KMS-11 (cell line): Measurements from ENCODE around the gene RAB37.

Source experiments
- H2AFZ ChIP-seq: fragments of 200-600 bp; sonication (generic); 2 replicates; pipeline ENCODE4 v1.6.1; 2016; ENCODE audit warnings: antibody characterized with exemption, mixed run types, low read depth
- H3K27ac ChIP-seq: fragments of 200-600 bp; sonication (generic); 2 replicates; pipeline ENCODE4 v1.6.1; 2016; ENCODE audit warnings: mild to moderate bottlenecking, mixed run types
- H3K27me3 ChIP-seq: fragments of 200-600 bp; sonication (generic); 2 replicates; pipeline ENCODE4 v1.6.1; 2017; ENCODE audit warnings: mild to moderate bottlenecking, low read depth, mixed run types, moderate library complexity; ENCODE audit not compliant: insufficient read depth
- H3K36me3 ChIP-seq: fragments of 200-600 bp; sonication (generic); 2 replicates; pipeline ENCODE4 v1.6.1; 2017; ENCODE audit warnings: mild to moderate bottlenecking, mixed run types; ENCODE audit not compliant: insufficient read depth
- H3K4me1 ChIP-seq: fragments of 200-600 bp; sonication (generic); 2 replicates; pipeline ENCODE4 v1.6.1; 2016; ENCODE audit warnings: mild to moderate bottlenecking, low read depth, mixed run types; ENCODE audit not compliant: poor library complexity, severe bottlenecking
- H3K4me2 ChIP-seq: fragments of 200-600 bp; sonication (generic); 2 replicates; pipeline ENCODE4 v1.7.0; 2016; ENCODE audit warnings: mild to moderate bottlenecking, mixed run types
- H3K4me3 ChIP-seq: fragments of 200-600 bp; sonication (generic); IDR thresholded peaks from 2 replicates; pipeline ENCODE4 v1.6.1; 2017; ENCODE audit warnings: low read depth, low read length, mixed read lengths; ENCODE audit not compliant: insufficient read depth
- H3K79me2 ChIP-seq: fragments of 200-600 bp; sonication (generic); 2 replicates; pipeline ENCODE4 v1.6.1; 2016; ENCODE audit warnings: low read depth, mixed run types; ENCODE audit not compliant: insufficient read depth
- H3K9ac ChIP-seq: fragments of 200-600 bp; sonication (generic); 2 replicates; pipeline ENCODE4 v1.6.1; 2016; ENCODE audit warnings: mild to moderate bottlenecking, mixed run types
- H4K20me1 ChIP-seq: fragments of 200-600 bp; sonication (generic); 2 replicates; pipeline ENCODE4 v1.6.1; 2016; ENCODE audit warnings: mild to moderate bottlenecking, mixed run types; ENCODE audit not compliant: insufficient read depth
- CTCF ChIP-seq: fragments of 200-600 bp; sonication (generic); conservative IDR thresholded peaks from 2 replicates; pipeline ENCODE4 v1.6.1; 2017; ENCODE audit warnings: low read depth, mild to moderate bottlenecking, antibody characterized with exemption, low read length, moderate library complexity, mixed read lengths

Gene RAB37

GRCh38 chr17:74694081-74694480 is 43.0 kb upstream of the RAB37 start:
- H3K4me1 ChIP-seq: peaks cover 26% of the 10 kb centered on the region
- H3K36me3 ChIP-seq: no peaks in the 10 kb centered on the region
- no peak for TF ChIP-seq CTCF
- no peak overlapping the region for H2AFZ ChIP-seq
- H3K9ac ChIP-seq: no peak overlapping the region
- no peaks in the 10 kb centered on the region for H3K27me3 ChIP-seq
- H3K79me2 ChIP-seq: no peaks in the 10 kb centered on the region
- no peak overlapping the region for H3K27ac ChIP-seq
- H4K20me1 ChIP-seq: no peaks in the 10 kb centered on the region
- H3K4me2 ChIP-seq: no peak overlapping the region
- H3K4me3 ChIP-seq: no peak overlapping the region

GRCh38 chr17:74695629-74696028 is 41.4 kb upstream of the RAB37 start:
- no peak for TF ChIP-seq CTCF
- Histone ChIP-seq H3K4me1 (peaks cover 11% of the 10 kb centered on the region), H2AFZ (no peak overlapping the region), H4K20me1 (no peaks in the 10 kb centered on the region), H3K9ac (no peak overlapping the region), H3K79me2 (no peaks in the 10 kb centered on the region), H3K27ac (no peak overlapping the region), H3K4me3 (no peak overlapping the region), H3K4me2 (no peak overlapping the region), H3K27me3 (no peaks in the 10 kb centered on the region), H3K36me3 (no peaks in the 10 kb centered on the region)

- no peak for TF ChIP-seq CTCF
- no peaks in the 10 kb centered on the region; the same call in 1 of the 2 replicates for H3K27me3 ChIP-seq
Observed at GRCh38 chr17:74697515-74697914, 39.5 kb upstream of the RAB37 start.

GRCh38 chr17:74698069-74698468 is 39.0 kb upstream of the RAB37 start:
- no peak overlapping the region for H3K27ac ChIP-seq
- H3K4me3 ChIP-seq: no peak overlapping the region

More at GRCh38 chr17:74697515-74697914, 39.5 kb upstream of the RAB37 start:
- Histone ChIP-seq H3K27ac (no peak overlapping the region), H3K4me1 (peaks cover 3% of the 10 kb centered on the region), H3K4me2 (no peak overlapping the region), H3K9ac (no peak overlapping the region), H2AFZ (no peak overlapping the region), H3K79me2 (no peaks in the 10 kb centered on the region), H3K36me3 (no peaks in the 10 kb centered on the region), H4K20me1 (no peaks in the 10 kb centered on the region), H3K4me3 (no peak overlapping the region)

More at GRCh38 chr17:74698069-74698468, 39.0 kb upstream of the RAB37 start:
- Histone ChIP-seq H3K27me3 (no peaks in the 10 kb centered on the region; the same call in 1 of the 2 replicates), H4K20me1 (no peaks in the 10 kb centered on the region), H3K9ac (no peak overlapping the region), H3K36me3 (no peaks in the 10 kb centered on the region), H3K79me2 (no peaks in the 10 kb centered on the region), H2AFZ (no peak overlapping the region), H3K4me1 (peaks cover 3% of the 10 kb centered on the region), H3K4me2 (no peak overlapping the region)
- TF ChIP-seq CTCF: no peak
